GM18498 (cell line): ENCODE results near the gene C1QC.

ENCODE experiments used
- ATAC-seq: cut with Tn5 transposase; IDR thresholded peaks from one replicate; pipeline ENCODE4 v1.9.1; 2021; ENCODE audit warnings: mild to moderate bottlenecking, moderate library complexity; ENCODE audit not compliant: unreplicated experiment

C1QC gene

GRCh38 chr1:22676916-22677583 lies 33.6 kb downstream of the C1QC start:
- no peak for ATAC-seq

GRCh38 chr1:22677931-22678896 lies 34.8 kb downstream of the C1QC start:
- ATAC-seq, result no peak

- ATAC-seq, result no peak
These were observed 37.3 kb downstream of the C1QC start for GRCh38 chr1:22680726-22681125.

GRCh38 chr1:22681556-22682276 lies 38.3 kb downstream of the C1QC start:
- no peak for ATAC-seq

GRCh38 chr1:22683547-22683946 lies 40.1 kb downstream of the C1QC start:
- ATAC-seq, result no peak

GRCh38 chr1:22685591-22686059 lies 42.2 kb downstream of the C1QC start:
- ATAC-seq, result no peak

GRCh38 chr1:22687191-22687590 lies 43.8 kb downstream of the C1QC start:
- no peak for ATAC-seq

GRCh38 chr1:22688466-22688865 lies 45.0 kb downstream of the C1QC start:
- no peak for ATAC-seq

- no peak for ATAC-seq
These were observed 46.1 kb downstream of the C1QC start for GRCh38 chr1:22689505-22689904.

- no peak for ATAC-seq
These were observed 47.8 kb downstream of the C1QC start for GRCh38 chr1:22691031-22691753.

GRCh38 chr1:22694172-22694571 lies 50.7 kb downstream of the C1QC start:
- ATAC-seq, result no peak

GRCh38 chr1:22696610-22697009 lies 53.2 kb downstream of the C1QC start:
- ATAC-seq, result no peak
